BE2C (cell line): ENCODE results near the gene JMJD6.
"Not testable (repeated sequence)": the region's sequence is repeated elsewhere in the genome, so short reads cannot be mapped to it uniquely, and the experiment has no call there.

Source experiments
- DNase-seq: peaks from one replicate; pipeline ENCODE4 v3.0.0-alpha.2; 2020
- H3K27me3 ChIP-seq: fragments of 250-450 bp; sonication (Bioruptor Pico); 2 replicates; pipeline ENCODE4 v1.5.1; 2020; ENCODE audit warnings: mild to moderate bottlenecking
- H3K36me3 ChIP-seq: fragments of 250-450 bp; sonication (Bioruptor Pico); 2 replicates; pipeline ENCODE4 v1.5.1; 2020; ENCODE audit warnings: mild to moderate bottlenecking
- H3K4me1 ChIP-seq: fragments of 250-450 bp; sonication (Bioruptor Pico); 2 replicates; pipeline ENCODE4 v1.5.1; 2020
- H3K4me3 ChIP-seq: 2 replicates; pipeline ENCODE4 v1.5.1; 2011; ENCODE audit warnings: low read depth, low read length
- H3K9me3 ChIP-seq: fragments of 250-450 bp; sonication (Bioruptor Pico); 2 replicates; pipeline ENCODE4 v1.5.1; 2020
- CTCF ChIP-seq: IDR thresholded peaks from 2 replicates; pipeline ENCODE4 v1.5.1; 2012; ENCODE audit warnings: mild to moderate bottlenecking, low read depth, low read length

The JMJD6 gene

DNA sequence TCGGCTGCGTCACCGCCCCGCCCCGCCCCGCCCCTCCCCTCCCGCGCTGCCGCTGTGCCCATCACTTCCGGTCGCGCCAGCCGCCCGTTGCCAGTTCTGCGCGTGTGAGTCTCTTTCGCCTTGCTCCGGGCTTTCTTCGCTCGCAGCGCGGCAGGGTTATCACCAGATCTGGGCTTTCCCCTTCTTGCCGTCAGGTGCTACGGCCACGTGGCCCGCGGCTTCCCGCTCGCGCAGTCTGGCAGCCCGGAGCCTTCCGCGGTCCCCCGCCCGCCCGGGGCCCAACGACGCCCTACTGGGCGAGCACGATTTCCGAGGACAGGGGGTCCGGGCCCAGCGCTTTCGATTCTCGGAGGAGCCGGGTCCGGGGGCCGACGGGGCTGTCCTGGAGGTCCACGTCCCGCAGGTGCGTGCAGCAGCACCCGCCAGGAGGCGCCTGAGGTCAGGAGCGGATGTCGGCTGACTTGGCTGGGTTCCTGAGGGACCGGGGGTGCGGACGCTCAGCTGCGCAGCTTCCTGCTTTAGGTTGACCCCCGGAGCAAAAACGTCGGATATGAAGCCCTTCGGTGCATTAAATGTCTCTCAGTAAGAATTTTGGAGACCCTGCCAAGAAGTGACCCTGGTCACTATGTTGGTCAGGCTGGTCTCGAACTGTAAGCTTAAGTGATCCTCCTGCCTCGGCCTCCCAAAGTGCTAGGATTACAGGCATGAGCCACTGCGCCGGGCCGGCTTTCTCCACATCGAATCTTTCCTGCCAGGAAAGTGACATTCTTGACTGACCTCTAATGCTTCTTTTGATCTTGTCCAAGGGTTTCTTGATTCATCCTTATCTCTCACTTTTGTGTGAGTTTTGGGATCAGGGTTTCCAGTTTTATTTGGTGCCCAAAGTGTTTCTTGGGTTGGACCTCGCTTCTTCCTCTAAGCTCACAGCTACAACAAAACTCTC, 641 bp upstream of the JMJD6 start, which contains the start of gene METTL23:
Gene METTL23, plus strand, starts transcription at position 64 of the 943 bp plus-strand sequence. CDS start 2,872 bp downstream, outside the sequence.
- peak; percentile 84 for DNase-seq
- Histone ChIP-seq H3K4me1 (no peaks in the 10 kb centered on the region; the same call in none of the 2 replicates), H3K9me3 (no peaks in the 10 kb centered on the region), H3K36me3 (peaks cover 48% of the 10 kb centered on the region), H3K27me3 (no peaks in the 10 kb centered on the region), H3K4me3 (peak within 1 kb of the TSS; percentile 85)
- TF ChIP-seq CTCF: peak; percentile 68

- H3K27me3 ChIP-seq: no peaks in the 10 kb centered on the region
- no peaks in the 10 kb centered on the region; the same call in none of the 2 replicates for H3K4me1 ChIP-seq
- H3K9me3 ChIP-seq: no peaks in the 10 kb centered on the region
- no peak for TF ChIP-seq CTCF
- DNase-seq: peak; percentile 69
- peak overlapping the region; percentile 85 for H3K4me3 ChIP-seq
- H3K36me3 ChIP-seq: peaks cover 51% of the 10 kb centered on the region
Measured at GRCh38 chr17:76725580-76726230, 701 bp downstream of the JMJD6 start.

DNA sequence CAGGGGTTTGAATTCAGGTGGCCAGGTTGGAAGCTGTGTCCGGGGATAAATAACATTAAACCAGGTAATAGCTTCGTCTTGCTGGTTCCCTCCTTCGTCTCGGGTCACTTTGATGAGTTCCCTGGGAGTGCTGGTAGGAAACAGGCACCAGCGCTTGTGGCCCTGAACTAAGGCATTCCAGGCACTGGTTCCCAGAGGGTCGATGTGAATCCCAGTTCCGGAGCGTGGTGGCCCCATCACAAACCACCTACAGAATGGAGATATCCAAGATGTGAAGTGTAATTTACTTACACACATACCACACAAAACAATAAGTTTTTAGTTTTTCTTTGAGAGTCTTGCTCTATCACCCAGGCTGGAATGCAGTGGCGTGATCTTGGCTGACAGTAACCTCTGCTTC, 2.6 kb downstream of the JMJD6 start:
- Histone ChIP-seq H3K4me3 (no peak overlapping the region), H3K4me1 (no peaks in the 10 kb centered on the region; the same call in 1 of the 2 replicates)
- no peak for DNase-seq

GRCh38 chr17:76722977-76723376, 3.4 kb downstream of the JMJD6 start:
- peaks cover 70% of the 10 kb centered on the region for H3K36me3 ChIP-seq
- not testable (repeated sequence) for DNase-seq, H3K27me3 ChIP-seq, H3K4me1 ChIP-seq, H3K9me3 ChIP-seq, H3K4me3 ChIP-seq

More for the DNA sequence above, 2.6 kb downstream of the JMJD6 start:
- Histone ChIP-seq H3K27me3 (no peaks in the 10 kb centered on the region), H3K36me3 (peaks cover 63% of the 10 kb centered on the region), H3K9me3 (no peaks in the 10 kb centered on the region)
- no peak for TF ChIP-seq CTCF

- no peaks in the 10 kb centered on the region for H3K9me3 ChIP-seq
- H3K36me3 ChIP-seq: peaks cover 75% of the 10 kb centered on the region
- no peak for TF ChIP-seq CTCF
- H3K27me3 ChIP-seq: no peaks in the 10 kb centered on the region
- no peaks in the 10 kb centered on the region; the same call in none of the 2 replicates for H3K4me1 ChIP-seq
- DNase-seq: no peak
- no peak overlapping the region for H3K4me3 ChIP-seq
Measured at GRCh38 chr17:76722279-76722678, 4.1 kb downstream of the JMJD6 start.

GRCh38 chr17:76721463-76721862, 4.9 kb downstream of the JMJD6 start:
- Histone ChIP-seq H3K4me3 (no peak overlapping the region), H3K36me3 (peaks cover 80% of the 10 kb centered on the region), H3K9me3 (no peaks in the 10 kb centered on the region), H3K4me1 (peaks cover 4% of the 10 kb centered on the region), H3K27me3 (no peaks in the 10 kb centered on the region)
- TF ChIP-seq CTCF: no peak
- no peak for DNase-seq
